Kidney tubule cell (primary cell): Measurements from ENCODE around the gene RASGEF1C.
"Not testable (repeated sequence)": the region's sequence is repeated elsewhere in the genome, so short reads cannot be mapped to it uniquely, and the experiment has no call there.

Experiments
- DNase-seq: peaks from one replicate; pipeline ENCODE4 v3.0.0-alpha.2; 2018; ENCODE audit warnings: low spot score

RASGEF1C gene

GRCh38 chr5:180099733-180100611, 109.0 kb downstream of the RASGEF1C start:
- no peak for DNase-seq

DNA sequence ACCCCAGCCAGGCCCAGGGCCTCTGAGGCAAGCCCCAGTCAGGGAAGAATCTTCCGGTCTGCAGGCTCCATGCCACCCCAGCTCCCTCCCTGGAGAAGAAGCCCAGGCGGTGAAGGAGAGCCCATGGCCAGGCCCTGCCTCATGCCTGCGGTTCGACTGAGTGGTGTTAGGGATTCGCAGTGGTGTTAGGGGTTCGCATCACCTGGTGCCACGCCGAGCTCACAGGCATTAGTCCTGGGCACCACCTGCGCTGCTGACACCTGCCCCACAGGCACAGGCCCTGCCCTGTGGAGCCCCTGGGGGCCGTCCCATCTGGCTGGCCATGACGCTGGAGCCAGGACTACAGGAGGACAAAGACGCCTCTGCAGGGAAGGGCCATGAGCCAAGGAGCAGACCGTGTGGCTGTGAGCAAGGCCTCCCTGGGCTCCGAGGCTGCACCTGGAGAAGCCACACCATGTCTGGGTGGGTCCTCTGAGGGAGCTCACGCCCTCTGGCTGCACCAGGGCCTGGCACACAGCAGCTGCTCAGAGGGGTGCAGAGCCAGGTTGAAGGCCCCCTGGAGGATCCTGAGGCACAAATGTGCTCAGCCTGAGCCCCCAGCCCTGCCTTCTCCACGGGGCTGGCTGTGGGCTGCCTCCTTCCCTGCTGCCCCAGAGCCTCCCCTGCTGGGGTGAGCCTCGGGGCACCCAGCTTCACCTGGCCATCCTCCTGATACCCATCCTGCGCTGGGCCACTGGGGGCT, 109.8 kb downstream of the RASGEF1C start:
- DNase-seq: no peak

DNA sequence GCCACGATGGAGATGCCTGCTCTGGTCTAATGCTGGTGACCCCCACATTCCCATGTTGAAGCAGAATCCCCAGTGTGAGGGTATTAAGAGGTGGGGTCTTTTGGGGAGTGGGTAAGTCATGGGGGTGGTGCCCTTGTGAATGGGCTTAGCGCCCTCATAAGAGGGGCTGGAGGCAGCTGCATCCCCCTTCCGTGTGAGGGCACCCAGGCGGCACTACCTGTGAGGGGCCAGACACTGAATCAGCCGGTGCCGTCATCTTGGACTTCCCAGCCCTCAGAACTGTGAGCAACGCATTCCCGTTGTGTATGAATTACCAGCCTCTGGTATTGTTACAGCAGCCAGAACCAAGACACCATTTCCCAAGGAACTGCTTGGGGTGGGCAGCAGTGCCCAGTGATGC, 110.5 kb downstream of the RASGEF1C start:
- DNase-seq: no peak

DNA sequence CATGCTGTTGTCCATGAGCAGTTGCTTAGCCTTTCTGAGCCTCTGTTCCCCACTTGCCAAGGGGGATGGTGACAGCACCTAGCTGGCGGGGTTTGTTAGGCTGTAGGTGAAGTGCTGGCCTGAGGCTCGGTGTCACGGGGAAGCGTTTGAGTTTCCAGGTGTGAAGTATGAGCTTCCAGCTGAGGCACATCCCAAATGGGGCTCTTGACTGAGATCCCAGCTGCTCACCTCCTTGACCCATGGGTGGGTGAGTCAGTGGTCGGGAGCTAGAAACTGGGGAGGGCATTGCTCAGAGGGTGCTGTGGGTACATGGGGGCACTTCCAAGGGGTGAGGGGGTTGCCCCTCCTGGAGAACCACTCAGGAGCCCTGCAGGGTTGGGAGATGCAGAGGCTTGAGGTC, 111.1 kb downstream of the RASGEF1C start:
- no peak for DNase-seq

DNA sequence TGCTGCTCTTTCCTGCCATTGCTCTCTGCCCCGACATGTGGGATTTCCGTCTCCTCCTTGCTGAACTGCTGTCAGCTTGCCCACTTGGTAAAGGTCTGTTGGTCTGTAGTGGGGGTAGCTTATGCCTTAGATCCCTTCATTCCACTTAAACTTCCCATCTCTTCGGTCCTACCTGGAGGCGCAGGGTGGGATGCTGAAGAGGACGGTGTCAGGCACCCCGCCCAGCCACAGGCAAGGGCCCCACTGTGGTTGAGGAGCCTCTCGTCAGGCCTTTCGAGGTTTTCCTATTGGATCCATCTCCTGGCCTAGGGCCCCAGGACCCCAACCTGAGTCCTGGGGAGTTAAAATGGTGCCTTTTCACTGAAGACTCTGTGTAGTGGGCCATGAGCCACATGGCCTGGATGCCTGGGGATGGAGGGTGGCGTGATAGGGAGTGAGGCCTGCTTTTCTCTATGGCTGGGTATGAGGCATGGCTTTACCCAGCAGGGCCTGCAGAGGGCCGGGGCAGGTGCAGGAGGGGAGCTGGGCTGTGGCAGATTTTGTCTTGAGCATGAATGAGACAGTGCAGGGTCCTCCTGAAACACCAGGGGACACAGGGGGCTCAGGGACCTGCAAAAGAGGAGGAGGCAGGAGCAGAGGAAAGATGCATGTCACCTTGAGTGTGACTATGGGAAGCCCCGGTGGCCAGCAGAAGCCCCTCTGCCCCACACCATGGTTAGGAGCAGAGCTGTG, 111.7 kb downstream of the RASGEF1C start:
- no peak for DNase-seq

DNA sequence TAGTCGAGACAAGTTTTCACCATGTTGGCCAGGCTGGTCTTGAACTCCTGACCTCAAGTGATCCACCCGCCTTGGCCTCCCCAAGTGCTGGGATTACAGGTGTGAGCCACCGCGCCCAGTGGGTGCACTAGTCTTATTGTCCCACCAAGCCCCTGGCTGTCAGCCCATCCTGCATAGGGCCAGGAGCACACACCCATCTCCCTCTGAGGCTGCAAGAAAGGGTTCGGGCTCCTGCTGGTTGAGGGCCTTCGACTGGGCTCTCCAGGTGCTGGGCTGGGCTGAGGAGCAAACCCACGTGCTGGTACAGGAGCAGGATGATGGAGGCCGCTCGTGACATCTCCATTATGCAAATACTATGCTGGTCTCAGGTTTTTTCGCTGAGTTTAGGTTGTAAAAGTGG, 112.4 kb downstream of the RASGEF1C start:
- no peak for DNase-seq

- peak; percentile 46 for DNase-seq
These were observed 113.5 kb downstream of the RASGEF1C start for GRCh38 chr5:180095545-180095944.

DNA sequence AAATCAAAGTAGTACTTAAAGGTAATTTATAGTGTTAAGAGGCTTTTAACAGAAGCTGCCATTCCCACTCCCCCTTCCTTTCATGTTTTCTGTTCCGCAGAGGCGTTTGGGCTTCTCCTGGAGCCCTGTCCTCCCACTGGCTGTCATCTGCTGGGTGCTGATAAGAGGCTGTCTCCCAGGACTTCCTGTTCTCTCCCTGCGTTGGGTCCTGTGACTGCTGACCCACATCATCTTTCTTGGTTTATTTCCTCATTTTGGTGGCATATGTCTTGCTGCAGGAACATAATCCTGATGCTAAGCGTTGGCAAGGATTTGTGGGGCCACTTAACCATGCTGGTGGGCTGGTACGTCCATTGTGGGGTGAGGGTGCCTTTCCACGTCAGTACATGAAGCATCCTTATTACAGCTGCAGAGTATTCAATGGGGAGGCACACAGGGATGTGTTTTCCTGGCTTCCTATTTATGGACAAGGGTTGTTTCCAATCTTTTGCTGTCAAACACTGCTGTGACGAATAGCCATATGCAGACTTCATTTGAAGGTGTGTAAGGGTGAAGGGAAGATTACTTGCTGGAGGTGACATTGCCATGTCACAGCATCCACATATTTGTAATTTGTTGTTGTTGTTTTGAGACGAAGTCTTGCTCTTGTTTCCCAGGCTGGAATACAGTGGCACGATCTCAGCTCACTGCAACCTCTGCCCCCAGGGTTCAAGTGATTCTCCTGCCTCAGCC, 115.2 kb downstream of the RASGEF1C start:
- no peak for DNase-seq

- no peak for DNase-seq
These were observed 115.8 kb downstream of the RASGEF1C start for GRCh38 chr5:180093241-180093640.

DNA sequence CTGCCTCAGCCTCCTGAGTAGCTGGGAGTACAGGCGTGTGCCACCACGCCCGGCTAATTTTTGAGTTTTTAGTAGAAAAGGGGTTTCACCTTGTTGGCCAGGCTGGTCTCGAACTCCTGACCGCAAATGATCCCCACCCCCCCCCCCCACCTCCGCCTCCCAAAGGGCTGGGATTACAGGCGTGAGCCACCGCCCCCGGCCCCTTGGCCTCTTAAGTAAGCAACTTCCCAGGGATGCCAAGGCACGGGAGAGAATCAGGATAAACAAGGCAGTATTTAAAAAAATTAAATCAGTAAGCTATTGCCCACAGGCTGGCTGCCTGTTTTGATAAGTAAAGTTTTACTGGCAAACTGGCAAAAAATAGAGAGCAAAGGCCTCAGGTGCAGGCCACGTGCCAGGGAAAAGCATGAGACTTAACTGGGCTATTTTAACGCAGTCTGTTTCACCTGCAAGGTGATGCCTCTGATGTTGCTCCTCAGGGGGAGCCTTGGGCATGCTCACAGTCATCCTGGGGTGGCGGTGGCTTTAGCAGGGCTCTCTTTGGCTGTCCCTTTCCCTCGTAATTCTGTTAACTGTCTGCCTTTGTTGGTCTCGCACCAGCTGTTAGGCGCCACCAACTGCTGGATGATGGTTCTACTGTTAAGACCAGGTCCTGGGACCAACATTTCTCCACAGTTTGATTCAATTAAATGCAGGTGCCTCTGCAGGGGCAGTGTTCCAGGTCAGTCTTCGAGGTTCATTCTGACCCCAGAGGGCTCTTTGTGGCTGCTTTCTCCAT, 118.1 kb downstream of the RASGEF1C start:
- DNase-seq: peak; percentile 51

GRCh38 chr5:180090098-180090768, 118.8 kb downstream of the RASGEF1C start:
- DNase-seq: peak; percentile 67

- not testable (repeated sequence) for DNase-seq
These were observed 119.4 kb downstream of the RASGEF1C start for GRCh38 chr5:180089628-180090027.

- no peak for DNase-seq
These were observed 120.5 kb downstream of the RASGEF1C start for GRCh38 chr5:180088561-180088960.

- no peak for DNase-seq
These were observed 122.1 kb downstream of the RASGEF1C start for GRCh38 chr5:180086816-180087399.

DNA sequence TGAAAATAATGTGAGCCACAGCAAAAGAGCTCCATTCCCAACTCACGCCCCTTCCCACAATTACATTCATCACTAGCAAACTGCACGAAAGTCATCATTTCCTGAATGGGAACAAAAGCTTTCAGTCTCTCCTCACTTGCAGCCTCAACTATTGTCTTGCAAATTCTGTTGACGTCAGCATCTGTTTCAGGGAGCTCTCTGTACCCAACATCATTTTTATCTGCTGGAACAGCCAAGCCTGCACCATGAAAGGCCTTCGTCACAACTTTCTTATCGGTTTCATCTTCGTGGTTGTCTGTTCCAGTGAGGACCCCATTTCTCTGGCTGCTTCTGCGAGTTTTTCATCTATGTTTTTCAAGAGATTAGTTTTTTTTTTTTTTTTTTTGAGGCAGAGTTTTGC, 123.2 kb downstream of the RASGEF1C start:
- DNase-seq: no peak

- peak; percentile 63 for DNase-seq
These were observed 124.1 kb downstream of the RASGEF1C start for GRCh38 chr5:180084638-180085561.

DNA sequence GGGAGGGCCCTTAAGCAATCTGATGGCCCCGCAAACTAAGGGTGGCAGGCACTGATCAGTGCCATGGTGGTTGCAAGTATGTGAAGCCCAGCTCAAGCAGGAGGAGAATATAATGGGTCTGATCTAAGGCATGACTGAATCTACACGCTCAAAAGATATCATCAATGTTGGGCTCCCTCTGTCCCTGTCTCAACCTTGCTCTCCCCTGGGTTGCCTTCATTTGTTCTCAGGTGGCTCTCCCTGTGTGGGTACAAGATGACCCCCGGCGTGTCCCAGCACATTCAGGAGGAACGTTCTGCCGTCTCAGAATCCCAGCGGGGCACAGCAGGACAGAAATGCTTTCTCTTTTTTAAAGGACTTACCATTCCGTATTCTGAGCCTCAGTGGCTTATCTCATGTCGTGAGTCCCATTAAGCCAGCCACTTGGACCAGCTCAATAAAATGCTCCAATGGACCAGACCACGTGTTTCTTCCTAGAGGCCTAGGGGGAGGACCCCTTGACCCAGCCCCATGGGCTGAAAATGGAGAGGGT, 125.4 kb downstream of the RASGEF1C start:
- DNase-seq: no peak

DNA sequence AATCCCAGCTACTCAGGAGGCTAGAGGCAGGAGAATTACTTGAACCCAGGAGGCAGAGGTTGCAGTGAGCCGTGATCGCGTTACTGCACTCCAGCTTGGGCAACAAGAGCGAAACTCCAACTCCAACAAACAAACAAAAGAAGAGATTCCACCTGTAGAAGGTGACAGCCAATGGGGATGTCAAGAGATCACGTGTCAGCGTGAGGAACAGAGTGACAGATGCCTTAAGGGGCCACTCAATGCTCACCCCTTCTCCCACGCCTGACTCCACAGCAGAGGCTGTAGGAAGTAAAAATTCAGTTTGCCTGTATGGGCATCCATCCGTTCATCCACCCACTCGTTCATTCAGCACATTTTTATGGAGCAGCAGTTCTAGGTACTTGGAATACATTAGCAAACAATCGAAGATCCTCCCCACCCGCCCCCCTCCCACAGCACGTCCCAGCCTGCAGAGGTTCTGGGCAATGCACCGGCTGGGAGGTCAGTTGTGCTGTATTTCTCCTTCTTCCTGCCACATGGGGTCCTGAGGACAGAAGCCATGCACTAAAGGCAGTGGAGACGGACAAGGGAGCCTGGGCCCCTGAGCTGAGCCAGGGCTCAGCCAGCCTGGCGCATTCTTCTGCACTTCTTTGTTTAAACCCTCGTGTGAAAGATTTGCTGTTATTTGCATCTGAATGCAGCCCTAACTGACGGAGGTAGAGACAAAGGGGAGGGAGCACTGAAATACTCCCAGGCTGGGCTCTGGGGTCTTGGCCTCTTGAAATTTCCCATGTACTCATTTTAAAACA, 126.2 kb downstream of the RASGEF1C start:
- DNase-seq: no peak
